WTC11 (cell line): Measurements from ENCODE around the gene INPP5E. TPM values are rescaled to one million over a fixed set of nuclear protein-coding genes. Genes with fewer than 3 reads are reported as not detected.

Experiments
- ATAC-seq: fragments of 200-7000 bp; cut with Tn5 transposase; 2 replicates; pipeline ENCODE4 v1.10.0; 2021; ENCODE audit warnings: mild to moderate bottlenecking, moderate library complexity
- CTCF ChIA-PET: fragments of 300-600 bp; sonication (Branson Sonifier 250); formaldehyde crosslinking; loops from one replicate; lab custom pipeline; 2021; ENCODE audit warnings: antibody characterized with exemption; lab: Charles Lee
- POLR2A ChIA-PET: fragments of 350-600 bp; sonication (Branson Sonifier 250); formaldehyde crosslinking; loops from one replicate; lab custom pipeline; 2021; ENCODE audit warnings: antibody characterized with exemption; lab: Charles Lee
- DNase-seq: peaks from one replicate; pipeline ENCODE4 v3.0.0; 2021; ENCODE audit warnings: low spot score
- H3K27ac Mint-ChIP-seq: 2 replicates; pipeline ENCODE4 v1.8.0; 2021; ENCODE audit warnings: mixed read lengths
- H3K27me3 Mint-ChIP-seq: 2 replicates; pipeline ENCODE4 v1.8.0; 2021; ENCODE audit warnings: low read depth, mild to moderate bottlenecking, moderate library complexity, mixed read lengths
- H3K36me3 Mint-ChIP-seq: 2 replicates; pipeline ENCODE4 v1.8.0; 2021; ENCODE audit warnings: mixed read lengths
- H3K4me1 Mint-ChIP-seq: 2 replicates; pipeline ENCODE4 v1.8.0; 2022; ENCODE audit warnings: mixed read lengths
- H3K4me3 Mint-ChIP-seq: 2 replicates; pipeline ENCODE4 v1.8.0; 2021; ENCODE audit warnings: mild to moderate bottlenecking, moderate library complexity, mixed read lengths
- H3K9me3 Mint-ChIP-seq: 2 replicates; pipeline ENCODE4 v1.8.0; 2021; ENCODE audit warnings: mixed read lengths
- AFF4 ChIP-seq: sonication (generic); formaldehyde crosslinking; IDR thresholded peaks from 2 replicates; pipeline ENCODE4 v1.8.1; 2023; ENCODE audit warnings: mild to moderate bottlenecking, missing genetic modification reagents, borderline replicate concordance
- ATF3 ChIP-seq: sonication (generic); formaldehyde crosslinking; conservative IDR thresholded peaks from 2 replicates; pipeline ENCODE4 v1.8.1; 2022; ENCODE audit warnings: mild to moderate bottlenecking, missing genetic modification reagents
- E2F4 ChIP-seq: sonication (generic); formaldehyde crosslinking; IDR thresholded peaks from 2 replicates; pipeline ENCODE4 v1.8.1; 2022; ENCODE audit warnings: low read depth, mild to moderate bottlenecking, moderate library complexity, missing genetic modification reagents, borderline replicate concordance
- KAT7 ChIP-seq: sonication (generic); formaldehyde crosslinking; IDR thresholded peaks from 2 replicates; pipeline ENCODE4 v1.8.1; 2023; ENCODE audit warnings: missing genetic modification reagents, mild to moderate bottlenecking, borderline replicate concordance
- NFYB ChIP-seq: sonication (generic); formaldehyde crosslinking; conservative IDR thresholded peaks from 2 replicates; pipeline ENCODE4 v1.8.0; 2022; ENCODE audit warnings: low read depth, missing genetic modification reagents
- TP53 ChIP-seq: sonication (generic); formaldehyde crosslinking; IDR thresholded peaks from 2 replicates; pipeline ENCODE4 v1.8.1; 2023; ENCODE audit warnings: mild to moderate bottlenecking, missing genetic modification reagents
- total RNA-seq: library from RNA; stranded (reverse); gene quantifications from 3 replicates; pipeline ENCODE4 v1.2.3, GENCODE V29; 2021

The INPP5E gene
- total RNA-seq, 1 experiment from 2014 or later, result 24.0 TPM

DNA sequence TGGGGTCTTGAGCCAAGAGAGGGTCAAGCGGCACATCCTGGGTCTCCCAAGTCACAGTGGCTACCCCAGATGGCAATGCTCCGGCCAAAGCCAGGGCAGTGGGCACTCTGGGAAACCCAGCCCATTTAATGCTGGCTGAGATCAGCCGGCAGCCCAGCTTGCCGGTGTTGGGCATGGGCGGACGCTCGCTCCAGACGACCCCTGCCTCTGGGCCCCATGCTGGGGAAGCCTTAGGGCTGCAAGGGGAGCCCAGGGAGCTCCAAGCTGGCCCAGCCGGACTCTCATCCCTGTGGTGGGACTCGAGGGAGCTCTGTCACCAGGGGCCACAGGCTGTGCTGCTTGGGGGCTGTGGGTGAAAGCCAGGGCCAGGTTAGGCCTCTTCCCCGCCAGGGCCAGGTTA, 60.2 kb downstream of the INPP5E start (continued):
- TF ChIP-seq KAT7 (CRISPR knock-in tag) (no peak), NFYB (CRISPR knock-in tag) (no peak), AFF4 (CRISPR knock-in tag) (no peak)

- ATAC-seq, result no peak
- ChIA-PET POLR2A (no interaction called here), CTCF (interaction anchor here (1.0 kb wide), 1 partner anchor 15 kb away, joined by 3 read pairs; no protein-coding TSS in a partner anchor)
- no peaks in the 10 kb centered on the region for H3K4me1 Mint-ChIP-seq
- no peak for DNase-seq
- TF ChIP-seq TP53 (CRISPR knock-in tag), result no peak
- TF ChIP-seq E2F4 (CRISPR knock-in tag), result no peak
- TF ChIP-seq ATF3 (CRISPR knock-in tag), result no peak
- H3K27me3 Mint-ChIP-seq, result no peaks in the 10 kb centered on the region
- H3K36me3 Mint-ChIP-seq, result peaks cover 2% of the 10 kb centered on the region
- H3K27ac Mint-ChIP-seq, result no peak overlapping the region
- H3K9me3 Mint-ChIP-seq, result no peaks in the 10 kb centered on the region
- no peak overlapping the region for H3K4me3 Mint-ChIP-seq
Measured at GRCh38 chr9:136379003-136379287, 60.7 kb downstream of the INPP5E start.

Other genes starting within 250 kb of the INPP5E start
- gene LHX3, start 234.7 kb downstream of the INPP5E start, total RNA-seq, result 0.11 TPM in 1 of 3 replicates, not detected in the others
- 31.7 to 33.4 TPM (median 33.2 TPM) in 3 replicates for gene QSOX2, start 194.0 kb downstream of the INPP5E start, total RNA-seq
- 0.02 to 0.04 TPM in 2 of 3 replicates, not detected in the other for gene CCDC187, start 135.8 kb downstream of the INPP5E start, total RNA-seq
- 14.2 to 16.2 TPM (median 16.2 TPM) in 3 replicates for gene GPSM1, start 112.3 kb downstream of the INPP5E start, total RNA-seq
- gene DNLZ, start 76.1 kb downstream of the INPP5E start, total RNA-seq, result 13.5 to 17.2 TPM (median 15.0 TPM) in 3 replicates
- 0.76 to 0.96 TPM (median 0.96 TPM) in 3 replicates for gene CARD9, start 66.2 kb downstream of the INPP5E start, total RNA-seq
- gene SNAPC4, start 39.7 kb downstream of the INPP5E start, total RNA-seq, result 18.9 to 22.8 TPM (median 20.0 TPM) in 3 replicates
- 102 to 140 TPM (median 103 TPM) in 3 replicates for gene ENTR1, start 29.2 kb downstream of the INPP5E start, total RNA-seq
- gene PMPCA, start 29.2 kb downstream of the INPP5E start, total RNA-seq, result 77.0 to 103 TPM (median 79.2 TPM) in 3 replicates
- gene SEC16A, start 43.2 kb upstream of the INPP5E start, total RNA-seq, result 52.1 to 70.9 TPM (median 52.3 TPM) in 3 replicates
- gene NOTCH1, start 106.2 kb upstream of the INPP5E start, total RNA-seq, result 76.7 to 95.6 TPM (median 79.2 TPM) in 3 replicates
- 54.6 to 64.9 TPM (median 62.8 TPM) in 3 replicates for gene EGFL7, start 223.1 kb upstream of the INPP5E start, total RNA-seq
- gene AGPAT2, start 247.6 kb upstream of the INPP5E start, total RNA-seq, result 40.2 to 42.2 TPM (median 41.2 TPM) in 3 replicates